Measurements from ENCODE around the gene MOGAT3.

DNA sequence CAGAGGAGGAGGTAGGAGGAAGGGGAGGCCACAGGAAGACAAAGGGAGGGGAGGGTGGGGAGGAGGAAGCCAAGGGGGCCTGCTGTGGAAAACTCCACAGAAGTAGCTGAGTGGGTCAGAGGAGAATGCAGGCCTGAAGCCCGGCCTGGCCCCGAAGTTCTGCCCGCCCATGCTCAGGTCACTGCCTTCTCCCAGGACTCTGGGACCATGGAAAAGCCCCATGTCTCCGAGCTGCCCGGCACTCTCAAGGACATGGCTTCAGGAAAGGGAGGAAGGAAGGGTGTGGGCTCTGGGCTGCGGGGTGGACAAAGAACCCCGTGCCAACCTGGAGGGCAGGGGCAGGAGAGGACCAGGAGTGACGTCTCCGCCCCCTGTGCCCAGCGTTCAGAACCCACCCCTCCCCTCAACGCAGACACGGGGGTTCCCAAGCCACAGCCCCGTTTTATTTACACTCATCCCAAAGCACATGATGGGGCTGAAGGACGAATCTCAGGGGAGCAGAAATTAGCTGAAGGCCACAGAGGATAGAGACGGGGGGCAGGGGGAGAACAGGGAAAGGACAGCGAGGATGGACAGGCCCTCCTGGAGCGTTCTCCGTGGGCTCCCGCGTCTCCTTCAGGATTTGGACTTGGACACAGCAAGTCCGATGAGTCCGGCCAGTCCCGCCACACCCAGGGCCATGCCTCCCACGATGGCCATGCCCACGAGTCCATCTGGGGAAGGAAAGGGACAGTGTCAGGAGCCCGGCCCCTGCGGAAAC is 38.5 kb upstream of the MOGAT3 start:
- TF ChIP-seq, protein P1, sequence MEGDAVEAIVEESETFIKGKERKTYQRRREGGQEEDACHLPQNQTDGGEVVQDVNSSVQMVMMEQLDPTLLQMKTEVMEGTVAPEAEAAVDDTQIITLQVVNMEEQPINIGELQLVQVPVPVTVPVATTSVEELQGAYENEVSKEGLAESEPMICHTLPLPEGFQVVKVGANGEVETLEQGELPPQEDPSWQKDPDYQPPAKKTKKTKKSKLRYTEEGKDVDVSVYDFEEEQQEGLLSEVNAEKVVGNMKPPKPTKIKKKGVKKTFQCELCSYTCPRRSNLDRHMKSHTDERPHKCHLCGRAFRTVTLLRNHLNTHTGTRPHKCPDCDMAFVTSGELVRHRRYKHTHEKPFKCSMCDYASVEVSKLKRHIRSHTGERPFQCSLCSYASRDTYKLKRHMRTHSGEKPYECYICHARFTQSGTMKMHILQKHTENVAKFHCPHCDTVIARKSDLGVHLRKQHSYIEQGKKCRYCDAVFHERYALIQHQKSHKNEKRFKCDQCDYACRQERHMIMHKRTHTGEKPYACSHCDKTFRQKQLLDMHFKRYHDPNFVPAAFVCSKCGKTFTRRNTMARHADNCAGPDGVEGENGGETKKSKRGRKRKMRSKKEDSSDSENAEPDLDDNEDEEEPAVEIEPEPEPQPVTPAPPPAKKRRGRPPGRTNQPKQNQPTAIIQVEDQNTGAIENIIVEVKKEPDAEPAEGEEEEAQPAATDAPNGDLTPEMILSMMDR (IDR thresholded peaks at IDR 0.05), result no peak
- TF ChIP-seq ZFX (IDR thresholded peaks at IDR 0.05; ENCODE audit: borderline replicate concordance), result no peak
